HepG2 (cell line): Measurements from ENCODE around the gene ENTREP3. TPM values are rescaled to one million over a fixed set of nuclear protein-coding genes. Genes with fewer than 3 reads are reported as not detected.

ENCODE experiments used
- AKAP8 ChIP-seq: sonication (generic); formaldehyde crosslinking; IDR thresholded peaks from 2 replicates; pipeline ENCODE4 v1.5.1; 2020; ENCODE audit warnings: mild to moderate bottlenecking, missing genetic modification reagents
- CREBL2 ChIP-seq: sonication (generic); formaldehyde crosslinking; IDR thresholded peaks from 2 replicates; pipeline ENCODE4 v1.8.1; 2023; ENCODE audit warnings: missing genetic modification reagents, mild to moderate bottlenecking, borderline replicate concordance
- CTCF ChIP-seq: sonication (generic); formaldehyde crosslinking; IDR thresholded peaks from 2 replicates; pipeline ENCODE4 v1.5.0; 2020; ENCODE audit warnings: mild to moderate bottlenecking, missing genetic modification reagents, moderate library complexity
- JUND ChIP-seq: sonication (generic); formaldehyde crosslinking; IDR thresholded peaks from 2 replicates; pipeline ENCODE4 v1.8.0; 2022; ENCODE audit warnings: mild to moderate bottlenecking, missing genetic modification reagents
- MAFK ChIP-seq, 2 experiments: IDR thresholded peaks in 1 of 2; conservative IDR thresholded peaks in 1 of 2; 2 replicates each; pipeline ENCODE4 v1.6.1; 2011; ENCODE audit warnings: improper control_type of control experiment in 2 of 2, low read length in 2 of 2
- MEIS2 ChIP-seq: sonication (generic); formaldehyde crosslinking; IDR thresholded peaks from 2 replicates; pipeline ENCODE4 v1.9.0; 2021; ENCODE audit warnings: mild to moderate bottlenecking, missing genetic modification reagents
- NKX3-1 ChIP-seq: sonication (generic); formaldehyde crosslinking; IDR thresholded peaks from 2 replicates; pipeline ENCODE4 v1.5.0; 2020; ENCODE audit warnings: missing genetic modification reagents
- RXRB ChIP-seq: IDR thresholded peaks from 2 replicates; pipeline ENCODE4 v1.6.1; 2016; ENCODE audit warnings: borderline replicate concordance, missing genetic modification reagents, missing compliant biosample characterization
- XBP1 ChIP-seq: sonication (generic); formaldehyde crosslinking; IDR thresholded peaks from 2 replicates; pipeline ENCODE4 v1.5.0; 2020; ENCODE audit warnings: missing genetic modification reagents
- YY1 ChIP-seq: IDR thresholded peaks from 2 replicates; pipeline ENCODE4 v1.6.1; 2011; ENCODE audit warnings: low read length, low read depth, moderate library complexity, mild to moderate bottlenecking; ENCODE audit not compliant: insufficient read depth, insufficient replicate concordance
- ZBTB38 ChIP-seq: sonication (generic); formaldehyde crosslinking; IDR thresholded peaks from 2 replicates; pipeline ENCODE4 v1.5.1; 2020; ENCODE audit warnings: mild to moderate bottlenecking, missing genetic modification reagents
- ZNF33B ChIP-seq: sonication (generic); formaldehyde crosslinking; IDR thresholded peaks from 2 replicates; pipeline ENCODE4 v1.5.1; 2020; ENCODE audit warnings: mild to moderate bottlenecking, missing genetic modification reagents
- ZNF407 ChIP-seq: sonication (generic); formaldehyde crosslinking; IDR thresholded peaks from one replicate; pipeline ENCODE4 v1.5.1; 2020; ENCODE audit warnings: mild to moderate bottlenecking, missing genetic modification reagents; ENCODE audit errors: not compliant biosample characterization
- ZNF441 ChIP-seq: sonication (generic); formaldehyde crosslinking; IDR thresholded peaks from 2 replicates; pipeline ENCODE4 v1.7.0; 2021; ENCODE audit warnings: missing genetic modification reagents, borderline replicate concordance
- ZNF451 ChIP-seq: sonication (generic); formaldehyde crosslinking; IDR thresholded peaks from 2 replicates; pipeline ENCODE4 v1.5.0; 2020; ENCODE audit warnings: mild to moderate bottlenecking, missing genetic modification reagents
- ZNF510 ChIP-seq: sonication (generic); formaldehyde crosslinking; IDR thresholded peaks from 2 replicates; pipeline ENCODE4 v1.4.0; 2020; ENCODE audit warnings: low read depth, mild to moderate bottlenecking, missing genetic modification reagents
- ZNF652 ChIP-seq: IDR thresholded peaks from 2 replicates; pipeline ENCODE4 v1.6.1; 2016; ENCODE audit warnings: low read depth, borderline replicate concordance
- ZNF737 ChIP-seq: sonication (generic); formaldehyde crosslinking; IDR thresholded peaks from 2 replicates; pipeline ENCODE4 v1.5.0; 2020; ENCODE audit warnings: missing genetic modification reagents, mild to moderate bottlenecking, borderline replicate concordance
- ZNF792 ChIP-seq: IDR thresholded peaks from 2 replicates; pipeline ENCODE4 v1.6.1; 2016
- ZNF879 ChIP-seq: sonication (generic); formaldehyde crosslinking; IDR thresholded peaks from 2 replicates; pipeline ENCODE4 v1.8.1; 2023; ENCODE audit warnings: missing genetic modification reagents
- polyA plus RNA-seq, 8 experiments: library from polyadenylated mRNA; depleted of rRNA in 3 of 8; stranded (reverse) in 7 of 8; unstranded in 1 of 8; fragments of >200 nt; fragmentation: Illumina TruSeq in 4 of 8; extraction: Trizol in 4 of 8; gene quantifications; 2 replicates each; pipeline versions ENCODE4 v1.2.1 to v1.2.3, GENCODE V29; 2011 to 2016; ENCODE audit warnings: low read depth in 4 of 8, missing spikeins in 1 of 8, mixed read lengths in 1 of 8; ENCODE audit not compliant: insufficient read depth in 1 of 8
- total RNA-seq, 5 experiments: library from RNA; depleted of rRNA; stranded (reverse); fragments of >200 nt; fragmentation: Illumina TruSeq; extraction: Trizol; gene quantifications; 2 replicates each; pipeline ENCODE4 v1.2.3, GENCODE V29; 2016; ENCODE audit warnings: low read depth in 1 of 5

ENTREP3 gene
- total and polyA plus RNA-seq, 2 of the 13 experiments (the other 11 are each of a cell fraction or from before 2014, with no cell fraction given): 4.1 to 9.9 TPM

GRCh38 chr1:155300553-155301329, 45.5 kb upstream of the ENTREP3 start (continued):
- peak; percentile 77 for TF ChIP-seq ZNF407 (CRISPR knock-in tag)
- peak; percentile 95 for TF ChIP-seq ZBTB38 (CRISPR knock-in tag)
- TF ChIP-seq ZNF33B (CRISPR knock-in tag): peak; percentile 80; the same call in 1 of the 2 replicates
- TF ChIP-seq ZNF451 (CRISPR knock-in tag): peak; percentile 88; the same call in 1 of the 2 replicates
- peak; percentile 67 for TF ChIP-seq ZNF652 (CRISPR knock-in tag)
- no peak for TF ChIP-seq MAFK (conservative IDR thresholded peaks at IDR 0.05 in 1 of 2, IDR thresholded peaks at IDR 0.05 in 1 of 2; ENCODE audit: low read length in 2 of 2)
- 0 out of 2 replicates have a peak, but pooled peaks have one; percentile 73 for TF ChIP-seq ZNF510 (CRISPR knock-in tag)
- peak; percentile 85 for TF ChIP-seq RXRB (CRISPR knock-in tag)
- TF ChIP-seq ZNF879 (CRISPR knock-in tag): no peak
- TF ChIP-seq CTCF: peak; percentile 32
- peak; percentile 79 for TF ChIP-seq ZNF441
- TF ChIP-seq NKX3-1 (CRISPR knock-in tag): peak; percentile 82; the same call in 1 of the 2 replicates
- peak; percentile 53; the same call in 1 of the 2 replicates for TF ChIP-seq CREBL2
- TF ChIP-seq XBP1 (CRISPR knock-in tag): 0 out of 2 replicates have a peak, but pooled peaks have one; percentile 57
- no peak for TF ChIP-seq ZNF737 (CRISPR knock-in tag)
- TF ChIP-seq YY1: peak; percentile 60
- peak; percentile 80; the same call in 1 of the 2 replicates for TF ChIP-seq AKAP8
- peak; percentile 50; the same call in 1 of the 2 replicates for TF ChIP-seq JUND (CRISPR knock-in tag)
- peak; percentile 93 for TF ChIP-seq ZNF792 (CRISPR knock-in tag)
- peak; percentile 91 for TF ChIP-seq MEIS2
